ENCODE results near the gene METTL8. TPM values are rescaled to one million over a fixed set of nuclear protein-coding genes. Genes with fewer than 3 reads are reported as not detected.

The METTL8 gene
- total RNA-seq, 1 experiment from 2014 or later: 27.7 TPM

DNA sequence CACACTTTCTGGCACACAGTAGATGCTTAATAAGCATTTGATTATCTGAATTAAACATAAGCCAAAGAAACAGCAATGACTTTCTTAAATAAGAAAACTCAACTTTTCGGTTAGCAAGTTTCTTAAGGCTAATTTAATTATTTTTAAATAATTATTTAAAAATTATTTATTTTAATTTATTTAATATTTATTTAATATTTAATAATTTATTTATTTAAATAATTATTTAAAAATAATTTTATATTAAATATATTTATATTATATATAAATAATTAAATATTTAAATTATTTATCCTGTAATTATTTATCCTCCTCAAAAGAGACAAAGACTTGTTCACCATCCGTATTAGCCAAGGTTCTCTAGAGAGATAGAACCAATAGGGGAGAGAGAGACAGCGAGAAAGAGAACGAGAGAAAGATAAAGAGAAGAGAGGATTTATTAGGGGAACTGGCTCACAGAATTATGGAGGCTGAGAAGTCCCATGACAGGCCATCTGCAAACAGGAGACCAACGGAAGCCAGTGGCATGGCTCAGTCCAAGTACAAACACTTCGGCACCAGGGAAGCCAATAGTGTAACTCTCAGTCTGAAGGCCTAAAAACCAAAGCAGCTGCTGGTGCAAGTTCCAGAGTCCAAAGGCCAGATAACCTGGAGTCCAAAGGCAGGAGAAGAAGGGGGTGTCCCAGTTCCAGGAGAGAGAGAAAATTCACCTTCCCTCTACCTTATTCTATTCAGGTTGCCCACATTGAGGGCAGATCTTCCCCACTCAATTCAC is 125.3 kb downstream of the METTL8 start:
- no peaks in the 10 kb centered on the region for H3K36me3 ChIP-seq (ENCODE audit: control insufficient read depth, insufficient read depth, low read length)
- in situ Hi-C loops (cut with HindIII; ENCODE audit: low pct_unique_long_range_greater_than_20kb, low sequenced_read_pairs) (no loop called here), intact Hi-C loops (cut with micrococcal nuclease; ENCODE audit: unreplicated experiment) (no loop called here)
- H3K27me3 ChIP-seq (ENCODE audit: control insufficient read depth, insufficient read depth, low read length): no peaks in the 10 kb centered on the region
- ATAC-seq (no peak), DNase-seq (ENCODE audit: low read depth, low spot score) (no peak)
- POLR2A ChIA-PET: no interaction called here
- TF ChIP-seq TCF7L2 (IDR thresholded peaks at IDR 0.05; ENCODE audit: low read depth, low read length): no peak
- no peak for TF ChIP-seq SIN3A (IDR thresholded peaks at IDR 0.05; ENCODE audit: borderline replicate concordance, insufficient read depth, low read depth, low read length)
- TF ChIP-seq POLR2AphosphoS5 (IDR thresholded peaks at IDR 0.05; ENCODE audit: low read depth, low read length): no peak
- TF ChIP-seq, protein P1, sequence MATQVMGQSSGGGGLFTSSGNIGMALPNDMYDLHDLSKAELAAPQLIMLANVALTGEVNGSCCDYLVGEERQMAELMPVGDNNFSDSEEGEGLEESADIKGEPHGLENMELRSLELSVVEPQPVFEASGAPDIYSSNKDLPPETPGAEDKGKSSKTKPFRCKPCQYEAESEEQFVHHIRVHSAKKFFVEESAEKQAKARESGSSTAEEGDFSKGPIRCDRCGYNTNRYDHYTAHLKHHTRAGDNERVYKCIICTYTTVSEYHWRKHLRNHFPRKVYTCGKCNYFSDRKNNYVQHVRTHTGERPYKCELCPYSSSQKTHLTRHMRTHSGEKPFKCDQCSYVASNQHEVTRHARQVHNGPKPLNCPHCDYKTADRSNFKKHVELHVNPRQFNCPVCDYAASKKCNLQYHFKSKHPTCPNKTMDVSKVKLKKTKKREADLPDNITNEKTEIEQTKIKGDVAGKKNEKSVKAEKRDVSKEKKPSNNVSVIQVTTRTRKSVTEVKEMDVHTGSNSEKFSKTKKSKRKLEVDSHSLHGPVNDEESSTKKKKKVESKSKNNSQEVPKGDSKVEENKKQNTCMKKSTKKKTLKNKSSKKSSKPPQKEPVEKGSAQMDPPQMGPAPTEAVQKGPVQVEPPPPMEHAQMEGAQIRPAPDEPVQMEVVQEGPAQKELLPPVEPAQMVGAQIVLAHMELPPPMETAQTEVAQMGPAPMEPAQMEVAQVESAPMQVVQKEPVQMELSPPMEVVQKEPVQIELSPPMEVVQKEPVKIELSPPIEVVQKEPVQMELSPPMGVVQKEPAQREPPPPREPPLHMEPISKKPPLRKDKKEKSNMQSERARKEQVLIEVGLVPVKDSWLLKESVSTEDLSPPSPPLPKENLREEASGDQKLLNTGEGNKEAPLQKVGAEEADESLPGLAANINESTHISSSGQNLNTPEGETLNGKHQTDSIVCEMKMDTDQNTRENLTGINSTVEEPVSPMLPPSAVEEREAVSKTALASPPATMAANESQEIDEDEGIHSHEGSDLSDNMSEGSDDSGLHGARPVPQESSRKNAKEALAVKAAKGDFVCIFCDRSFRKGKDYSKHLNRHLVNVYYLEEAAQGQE (IDR thresholded peaks at IDR 0.05; ENCODE audit: insufficient read depth in 1 of 2, low read depth in 2 of 2, low read length in 1 of 2): no peak
- TF ChIP-seq, protein P2, sequence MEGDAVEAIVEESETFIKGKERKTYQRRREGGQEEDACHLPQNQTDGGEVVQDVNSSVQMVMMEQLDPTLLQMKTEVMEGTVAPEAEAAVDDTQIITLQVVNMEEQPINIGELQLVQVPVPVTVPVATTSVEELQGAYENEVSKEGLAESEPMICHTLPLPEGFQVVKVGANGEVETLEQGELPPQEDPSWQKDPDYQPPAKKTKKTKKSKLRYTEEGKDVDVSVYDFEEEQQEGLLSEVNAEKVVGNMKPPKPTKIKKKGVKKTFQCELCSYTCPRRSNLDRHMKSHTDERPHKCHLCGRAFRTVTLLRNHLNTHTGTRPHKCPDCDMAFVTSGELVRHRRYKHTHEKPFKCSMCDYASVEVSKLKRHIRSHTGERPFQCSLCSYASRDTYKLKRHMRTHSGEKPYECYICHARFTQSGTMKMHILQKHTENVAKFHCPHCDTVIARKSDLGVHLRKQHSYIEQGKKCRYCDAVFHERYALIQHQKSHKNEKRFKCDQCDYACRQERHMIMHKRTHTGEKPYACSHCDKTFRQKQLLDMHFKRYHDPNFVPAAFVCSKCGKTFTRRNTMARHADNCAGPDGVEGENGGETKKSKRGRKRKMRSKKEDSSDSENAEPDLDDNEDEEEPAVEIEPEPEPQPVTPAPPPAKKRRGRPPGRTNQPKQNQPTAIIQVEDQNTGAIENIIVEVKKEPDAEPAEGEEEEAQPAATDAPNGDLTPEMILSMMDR (IDR thresholded peaks at IDR 0.05): no peak
- H3K9me3 ChIP-seq (ENCODE audit: control insufficient read depth, insufficient read depth, low read depth, low read length): no peaks in the 10 kb centered on the region
- H3K27ac ChIP-seq (ENCODE audit: low read length): no peak overlapping the region
- H3K4me3 ChIP-seq (ENCODE audit: low read depth in 2 of 2, low read length in 2 of 2): no peak overlapping the region
- CTCF ChIA-PET: no interaction called here
- H3K4me1 ChIP-seq (ENCODE audit: control insufficient read depth, insufficient read depth, low read length): no peaks in the 10 kb centered on the region
- BruUV-seq (replicated peaks): no TSS peak

DNA sequence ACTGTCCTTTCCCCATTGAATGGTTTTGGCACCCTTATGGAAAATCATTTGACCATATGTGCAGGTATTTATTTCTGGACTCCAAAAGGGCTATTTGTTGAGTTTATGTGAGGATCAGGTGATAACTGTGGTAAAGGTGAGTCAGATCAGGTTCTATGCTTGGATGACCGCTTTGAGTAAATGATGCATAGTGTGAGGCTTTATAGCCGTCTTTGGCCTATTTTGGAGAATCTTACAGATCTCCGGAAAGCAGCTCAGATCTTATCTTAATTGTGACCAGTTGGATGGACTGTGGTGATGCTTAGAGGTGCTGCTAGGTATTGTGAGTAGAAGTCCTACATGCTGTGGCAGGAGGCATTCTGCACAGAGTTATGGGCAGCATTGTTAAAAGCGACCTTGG is 126.2 kb downstream of the METTL8 start:
- Histone ChIP-seq H3K4me1 (ENCODE audit: control insufficient read depth, insufficient read depth, low read length) (no peaks in the 10 kb centered on the region), H3K27me3 (ENCODE audit: control insufficient read depth, insufficient read depth, low read length) (no peaks in the 10 kb centered on the region), H3K36me3 (ENCODE audit: control insufficient read depth, insufficient read depth, low read length) (no peaks in the 10 kb centered on the region), H3K4me3 (ENCODE audit: low read depth in 2 of 2, low read length in 2 of 2) (no peak overlapping the region), H3K9me3 (ENCODE audit: control insufficient read depth, insufficient read depth, low read depth, low read length) (no peaks in the 10 kb centered on the region), H3K27ac (ENCODE audit: low read length) (no peak overlapping the region)
- BruUV-seq (replicated peaks): no TSS peak
- ATAC-seq (no peak), DNase-seq (ENCODE audit: low read depth, low spot score) (no peak)
- TF ChIP-seq, protein P1 (IDR thresholded peaks at IDR 0.05; ENCODE audit: insufficient read depth in 1 of 2, low read depth in 2 of 2, low read length in 1 of 2): no peak
- TF ChIP-seq, protein P2 (IDR thresholded peaks at IDR 0.05): no peak
- TF ChIP-seq POLR2AphosphoS5 (IDR thresholded peaks at IDR 0.05; ENCODE audit: low read depth, low read length): no peak
- TF ChIP-seq SIN3A (IDR thresholded peaks at IDR 0.05; ENCODE audit: borderline replicate concordance, insufficient read depth, low read depth, low read length): no peak
- no peak for TF ChIP-seq TCF7L2 (IDR thresholded peaks at IDR 0.05; ENCODE audit: low read depth, low read length)
- ChIA-PET CTCF (no interaction called here), POLR2A (no interaction called here)
- intact Hi-C loops (cut with micrococcal nuclease; ENCODE audit: unreplicated experiment) (no loop called here), in situ Hi-C loops (cut with HindIII; ENCODE audit: low pct_unique_long_range_greater_than_20kb, low sequenced_read_pairs) (no loop called here)
